Heart left ventricle (tissue), 13 donors: ENCODE measurements around the gene USP54.

Experiments
- POLR2A ChIP-seq, 2 donors: fragments of 450-650 bp; IDR thresholded peaks; one replicate each; pipeline ENCODE4 v1.6.1; 2017; ENCODE audit warnings: antibody characterized with exemption in 2 of 2, mild to moderate bottlenecking in 2 of 2, moderate library complexity in 2 of 2
- TF ChIP-seq, protein P1 (sequence below), 12 donors: fragments of 200-600 bp; sonication (generic) in 4 of 12; IDR thresholded peaks; one replicate each; pipeline versions ENCODE4 v1.5.0 to v1.8.0; 2018 to 2022; ENCODE audit warnings: antibody characterized with exemption in 12 of 12, mild to moderate bottlenecking in 5 of 12
- donor health status: ischemic (EF 13 %, LVEDD 7.1; RV severe dilation, severe dysfunction).
- donor health status: DM: no; HTN: yes; CAD: no.
- donor health status: DM: no; HTN: no; CAD: no.
- donor health status: ischemic (EF 25% LVEDD 6.9; RV normal size, moderate dysfunction).
- donor health status: ischemic (EF 25% LVEDD 5.7; RV mildly dilated, moderate dysfunction).
- donor health status: ischemic (EF 35%, LVEDD 5.7; RV mildly dilated, moderate dysfunction).
- donor health status: nonischemic (EF 11% LVEDD 7.7; RV severe dilation, severe dysfunction).
- donor health status: DM: yes; HTN: yes; CAD: no.
- donor health status: PGD.
- donor health status: ischemic (EF 29% LVEDD 5.4; RV normal size, mild dysfunction).
- donor health status: nonischemic (EF 23%, LVEDD 6.1; RV moderate dilation, normal function).

GRCh38 chr10:73495226-73495883 is 95.8 kb downstream of the USP54 start:
- TF ChIP-seq, protein P1, sequence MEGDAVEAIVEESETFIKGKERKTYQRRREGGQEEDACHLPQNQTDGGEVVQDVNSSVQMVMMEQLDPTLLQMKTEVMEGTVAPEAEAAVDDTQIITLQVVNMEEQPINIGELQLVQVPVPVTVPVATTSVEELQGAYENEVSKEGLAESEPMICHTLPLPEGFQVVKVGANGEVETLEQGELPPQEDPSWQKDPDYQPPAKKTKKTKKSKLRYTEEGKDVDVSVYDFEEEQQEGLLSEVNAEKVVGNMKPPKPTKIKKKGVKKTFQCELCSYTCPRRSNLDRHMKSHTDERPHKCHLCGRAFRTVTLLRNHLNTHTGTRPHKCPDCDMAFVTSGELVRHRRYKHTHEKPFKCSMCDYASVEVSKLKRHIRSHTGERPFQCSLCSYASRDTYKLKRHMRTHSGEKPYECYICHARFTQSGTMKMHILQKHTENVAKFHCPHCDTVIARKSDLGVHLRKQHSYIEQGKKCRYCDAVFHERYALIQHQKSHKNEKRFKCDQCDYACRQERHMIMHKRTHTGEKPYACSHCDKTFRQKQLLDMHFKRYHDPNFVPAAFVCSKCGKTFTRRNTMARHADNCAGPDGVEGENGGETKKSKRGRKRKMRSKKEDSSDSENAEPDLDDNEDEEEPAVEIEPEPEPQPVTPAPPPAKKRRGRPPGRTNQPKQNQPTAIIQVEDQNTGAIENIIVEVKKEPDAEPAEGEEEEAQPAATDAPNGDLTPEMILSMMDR (IDR thresholded peaks at IDR 0.05): no peak
- TF ChIP-seq POLR2A (IDR thresholded peaks at IDR 0.05): peak in 1 of 2 donors; percentile 74
